ENCODE measurements around the gene XYLT2.
A peak's percentile ranks its signal among the peaks of the same experiment; 100 is the strongest.

GRCh38 chr17:50297407-50297865 is 48.5 kb upstream of the XYLT2 start:
- TF ChIP-seq CTCF (IDR thresholded peaks at IDR 0.05) (peak; percentile 91), EZH2 (IDR thresholded peaks at IDR 0.05) (no peak)
